8988T (cell line): ENCODE results near the gene PPP1CA.
A peak's percentile ranks its signal among the peaks of the same experiment; 100 is the strongest.

Source experiments
- DNase-seq: peaks from one replicate; pipeline ENCODE4 v3.0.0; 2011

PPP1CA gene

GRCh38 chr11:67379061-67380058, 22.3 kb downstream of the PPP1CA start:
- no peak for DNase-seq

- no peak for DNase-seq
Observed at GRCh38 chr11:67378544-67378943, 23.1 kb downstream of the PPP1CA start.

- no peak for DNase-seq
Observed at GRCh38 chr11:67376873-67377808, 24.5 kb downstream of the PPP1CA start.

- no peak for DNase-seq
Observed at GRCh38 chr11:67376063-67376820, 25.4 kb downstream of the PPP1CA start.

GRCh38 chr11:67375320-67376055, 26.2 kb downstream of the PPP1CA start:
- no peak for DNase-seq

GRCh38 chr11:67374571-67375281, 26.9 kb downstream of the PPP1CA start:
- DNase-seq: no peak

GRCh38 chr11:67373648-67374570, 27.7 kb downstream of the PPP1CA start:
- peak; percentile 98 for DNase-seq

- peak; percentile 83 for DNase-seq
Observed at GRCh38 chr11:67372993-67373647, 28.5 kb downstream of the PPP1CA start, which contains the start of gene CLCF1. CLCF1 (minus strand) TSS chr11:67373598; CDS start chr11:67373539, 59 bp downstream.

- DNase-seq: peak; percentile 64
Observed at GRCh38 chr11:67372321-67372992, 29.2 kb downstream of the PPP1CA start.

GRCh38 chr11:67371911-67372320, 29.7 kb downstream of the PPP1CA start:
- DNase-seq: peak; percentile 66

- DNase-seq: peak; percentile 99
Observed at GRCh38 chr11:67371189-67371910, 30.3 kb downstream of the PPP1CA start.

- no peak for DNase-seq
Observed at GRCh38 chr11:67370351-67371076, 31.1 kb downstream of the PPP1CA start.

GRCh38 chr11:67369801-67370284, 31.8 kb downstream of the PPP1CA start:
- DNase-seq: no peak

- DNase-seq: no peak
Observed at GRCh38 chr11:67369275-67369674, 32.4 kb downstream of the PPP1CA start.

- no peak for DNase-seq
Observed at GRCh38 chr11:67368621-67369020, 33.0 kb downstream of the PPP1CA start.

- DNase-seq: no peak
Observed at GRCh38 chr11:67367761-67368227, 33.9 kb downstream of the PPP1CA start.
